SK-N-SH (cell line): ENCODE results near the gene TCOF1. TPM values are rescaled to one million over a fixed set of nuclear protein-coding genes. Genes with fewer than 3 reads are reported as not detected.

Experiments
- CTCF ChIA-PET: fragments of 300-600, 350-600 bp; formaldehyde crosslinking; extraction: SDS; loops from one replicate; lab custom pipeline; 2021; lab: Yijun Ruan, JAX
- POLR2A ChIA-PET: fragments of 350-600 bp; sonication (Branson Sonifier 250); formaldehyde crosslinking; extraction: SDS; loops from one replicate; lab custom pipeline; 2020; ENCODE audit warnings: antibody characterized with exemption, inconsistent platforms; lab: Yijun Ruan, JAX
- DNase-seq: peaks from one replicate; pipeline ENCODE4 v3.0.0; 2012
- H2AFZ ChIP-seq: fragments of 200-600 bp; sonication (generic); 2 replicates; pipeline ENCODE4 v1.8.1; 2016; ENCODE audit warnings: antibody characterized with exemption, mild to moderate bottlenecking, low read depth
- H3F3A ChIP-seq: fragments of 200-600 bp; sonication (generic); replicated peaks from 2 replicates; pipeline ENCODE3; 2016; ENCODE audit warnings: antibody characterized with exemption, mild to moderate bottlenecking; ENCODE audit not compliant: insufficient read depth
- H3K27ac ChIP-seq, 2 experiments: fragments of 200-500 bp in 1 of 2; fragments of 200-600 bp in 1 of 2; sonication (Bioruptor generic) in 1 of 2; sonication (generic), shearing (Covaris generic) in 1 of 2; 2 replicates each; pipeline versions ENCODE4 v1.5.1 to v1.6.1; 2014 to 2016; ENCODE audit warnings: low read depth in 2 of 2, inconsistent platforms in 1 of 2, low read length in 1 of 2, mild to moderate bottlenecking in 1 of 2, mixed read lengths in 1 of 2
- H3K27me3 ChIP-seq: fragments of 200-600 bp; sonication (generic), shearing (Covaris generic); 2 replicates; pipeline ENCODE4 v1.6.1; 2016; ENCODE audit warnings: mixed run types; ENCODE audit not compliant: insufficient read depth
- H3K36me3 ChIP-seq, 2 experiments: fragments of 200-500 bp in 1 of 2; fragments of 200-600 bp in 1 of 2; sonication (Bioruptor generic) in 1 of 2; sonication (generic) in 1 of 2; replicated peaks in 1 of 2; 2 replicates each; pipeline versions ENCODE3 to v1.5.1; 2014 to 2016; ENCODE audit warnings: low read length in 1 of 2, mild to moderate bottlenecking in 1 of 2; ENCODE audit not compliant: insufficient read depth in 2 of 2, control insufficient read depth in 1 of 2
- H3K4me1 ChIP-seq, 2 experiments: fragments of 200-500 bp in 1 of 2; fragments of 200-600 bp in 1 of 2; sonication (Bioruptor generic) in 1 of 2; sonication (generic), shearing (Covaris generic) in 1 of 2; 2 replicates each; pipeline versions ENCODE4 v1.5.1 to v1.6.1; 2014 to 2016; ENCODE audit warnings: low read depth in 1 of 2, low read length in 1 of 2, mixed run types in 1 of 2; ENCODE audit not compliant: insufficient read depth in 2 of 2, control insufficient read depth in 1 of 2
- H3K4me2 ChIP-seq: fragments of 200-600 bp; sonication (generic), shearing (Covaris generic); 2 replicates; pipeline ENCODE4 v1.6.1; 2017; ENCODE audit warnings: mixed run types
- H3K4me3 ChIP-seq, 2 experiments: fragments of 200-500 bp in 1 of 2; fragments of 200-600 bp in 1 of 2; sonication (Bioruptor generic) in 1 of 2; sonication (generic), shearing (Covaris generic) in 1 of 2; 2 replicates each; pipeline versions ENCODE4 v1.5.1 to v1.8.1; 2014 to 2016; ENCODE audit warnings: low read depth in 2 of 2, inconsistent platforms in 1 of 2, low read length in 1 of 2, mild to moderate bottlenecking in 1 of 2, mixed read lengths in 1 of 2, moderate library complexity in 1 of 2
- H3K79me2 ChIP-seq: fragments of 200-600 bp; sonication (generic); 2 replicates; pipeline ENCODE4 v1.8.1; 2017; ENCODE audit warnings: mild to moderate bottlenecking; ENCODE audit not compliant: insufficient read depth
- H3K9ac ChIP-seq: fragments of 200-600 bp; sonication (generic); 2 replicates; pipeline ENCODE4 v1.6.1; 2017; ENCODE audit warnings: mixed run types
- H3K9me2 ChIP-seq: fragments of 200-600 bp; sonication (generic); 2 replicates; pipeline ENCODE4 v1.6.1; 2017; ENCODE audit warnings: mixed run types
- H3K9me3 ChIP-seq: fragments of 200-600 bp; sonication (generic); 2 replicates; pipeline ENCODE4 v1.6.1; 2017; ENCODE audit warnings: mixed run types, mild to moderate bottlenecking, moderate library complexity
- H4K20me1 ChIP-seq: fragments of 200-600 bp; sonication (generic); 2 replicates; pipeline ENCODE4 v1.6.1; 2017; ENCODE audit warnings: mild to moderate bottlenecking, mixed run types; ENCODE audit not compliant: insufficient read depth
- ELF1 ChIP-seq: IDR thresholded peaks from 2 replicates; pipeline ENCODE4 v1.4.0; 2012
- EP300 ChIP-seq, 2 experiments: IDR thresholded peaks; 2 replicates each; pipeline versions ENCODE4 v1.4.0 to v1.6.1; 2012; ENCODE audit warnings: borderline replicate concordance in 1 of 2, low read depth in 1 of 2, low read length in 1 of 2
- EZH2phosphoT487 ChIP-seq: fragments of 200-600 bp; sonication (generic); IDR thresholded peaks from 2 replicates; pipeline ENCODE4 v1.6.1; 2017; ENCODE audit warnings: low read depth, mixed run types, mild to moderate bottlenecking, antibody characterized with exemption, moderate library complexity, borderline replicate concordance
- FOSL2 ChIP-seq: IDR thresholded peaks from 2 replicates; pipeline ENCODE4 v1.4.0; 2012; ENCODE audit warnings: low read depth, mild to moderate bottlenecking, moderate library complexity, borderline replicate concordance
- FOXJ3 ChIP-seq: sonication (generic); formaldehyde crosslinking; IDR thresholded peaks from 2 replicates; pipeline ENCODE4 v1.5.1; 2020; ENCODE audit warnings: mild to moderate bottlenecking, missing genetic modification reagents
- GABPA ChIP-seq: IDR thresholded peaks from 2 replicates; pipeline ENCODE4 v1.4.0; 2012; ENCODE audit warnings: low read depth, mild to moderate bottlenecking
- IRF3 ChIP-seq: fragments of 150-350 bp; IDR thresholded peaks from 2 replicates; pipeline ENCODE4 v1.6.1; 2016; ENCODE audit warnings: mild to moderate bottlenecking, low read depth, low read length
- JUND ChIP-seq: IDR thresholded peaks from 2 replicates; pipeline ENCODE4 v1.4.0; 2012
- MAX ChIP-seq: IDR thresholded peaks from 2 replicates; pipeline ENCODE4 v1.4.0; 2012; ENCODE audit warnings: low read depth
- MXI1 ChIP-seq: IDR thresholded peaks from 2 replicates; pipeline ENCODE4 v1.6.1; 2012; ENCODE audit warnings: mild to moderate bottlenecking, low read depth, low read length, improper control_type of control experiment
- NFIC ChIP-seq: IDR thresholded peaks from 2 replicates; pipeline ENCODE4 v1.4.0; 2012; ENCODE audit warnings: borderline replicate concordance
- NRF1 ChIP-seq: IDR thresholded peaks from 2 replicates; pipeline ENCODE4 v1.6.1; 2012; ENCODE audit warnings: low read depth, mild to moderate bottlenecking, low read length
- PBX3 ChIP-seq: IDR thresholded peaks from 2 replicates; pipeline ENCODE4; 2012
- POLR2AphosphoS5 ChIP-seq: IDR thresholded peaks from 2 replicates; pipeline ENCODE4 v1.6.1; 2012; ENCODE audit warnings: low read depth, low read length
- RAD21 ChIP-seq: IDR thresholded peaks from 2 replicates; pipeline ENCODE4 v1.6.1; 2012; ENCODE audit warnings: mild to moderate bottlenecking, low read length
- RFX5 ChIP-seq: IDR thresholded peaks from 2 replicates; pipeline ENCODE4 v1.6.1; 2012; ENCODE audit warnings: mild to moderate bottlenecking, improper control_type of control experiment, low read length
- SIN3A ChIP-seq: IDR thresholded peaks from 2 replicates; pipeline ENCODE4 v1.6.1; 2012; ENCODE audit warnings: low read depth, mild to moderate bottlenecking, low read length, moderate library complexity, borderline replicate concordance
- TAF1 ChIP-seq: IDR thresholded peaks from 2 replicates; pipeline ENCODE4 v1.6.1; 2012; ENCODE audit warnings: low read depth, mild to moderate bottlenecking, low read length, moderate library complexity, borderline replicate concordance
- TEAD4 ChIP-seq: IDR thresholded peaks from 2 replicates; pipeline ENCODE4 v1.4.0; 2012; ENCODE audit warnings: mild to moderate bottlenecking, borderline replicate concordance; ENCODE audit not compliant: insufficient read depth
- USF1 ChIP-seq: IDR thresholded peaks from 2 replicates; pipeline ENCODE4 v1.4.0; 2012; ENCODE audit warnings: low read depth, borderline replicate concordance
- USF2 ChIP-seq: fragments of 150-350 bp; IDR thresholded peaks from 2 replicates; pipeline ENCODE4 v1.6.1; 2017; ENCODE audit warnings: antibody characterized with exemption, low read length, low read depth, borderline replicate concordance
- WGBS: methylation state at CpG from one replicate; pipeline ENCODE4 v1.1.6; 2017; ENCODE audit warnings: low lambda C conversion rate; 5-methylcytosine and 5-hydroxymethylcytosine counted together
- polyA plus RNA-seq, 3 experiments: library from polyadenylated mRNA; depleted of rRNA; stranded (reverse); fragments of >200 nt; gene quantifications; 2 replicates each; pipeline ENCODE4 v1.2.3, GENCODE V29; 2012

The TCOF1 gene
- polyA plus RNA-seq, 1 of the 3 experiments (the other 2 are of a cell fraction): 33.0 TPM

GRCh38 chr5:150347451-150347850 is 10.0 kb upstream of the TCOF1 start:
- ChIA-PET POLR2A (no interaction called here), CTCF (interaction anchor here (7.1 kb wide), 1 partner anchor 75 kb away, joined by 109 read pairs; no protein-coding TSS in a partner anchor)
- H3K9me3 ChIP-seq: no peaks in the 10 kb centered on the region
- H3K4me3 ChIP-seq: no peak overlapping the region
- H3K4me1 ChIP-seq: peaks cover 0 to 11% of the 10 kb centered on the region in 2 experiments; a peak in 2 of 4 replicates
- no peak for DNase-seq
- TF ChIP-seq PBX3 (no peak), ELF1 (no peak), MAX (no peak), POLR2AphosphoS5 (no peak), SIN3A (no peak), FOXJ3 (CRISPR knock-in tag) (no peak), NRF1 (no peak), USF1 (no peak), IRF3 (no peak), TEAD4 (no peak), JUND (no peak), MXI1 (no peak), NFIC (no peak)
- TF ChIP-seq, all 33 proteins: peak for 0
- Histone ChIP-seq H3K9ac (no peak overlapping the region), H3K79me2 (no peaks in the 10 kb centered on the region), H3K36me3 (no peaks in the 10 kb centered on the region), H2AFZ (no peak overlapping the region), H3F3A (peaks cover 4% of the 10 kb centered on the region), H3K27me3 (no peaks in the 10 kb centered on the region), H3K4me2 (no peak overlapping the region), H3K9me2 (no peaks in the 10 kb centered on the region), H4K20me1 (no peaks in the 10 kb centered on the region), H3K27ac (no peak overlapping the region)
- WGBS: 89% methylated on average over 9 of the region's 9 CpGs

GRCh38 chr5:150349681-150350275 is 7.7 kb upstream of the TCOF1 start:
- H3K4me3 ChIP-seq: no peak overlapping the region
- H3K36me3 ChIP-seq: no peaks in the 10 kb centered on the region
- H3K79me2 ChIP-seq: no peaks in the 10 kb centered on the region
- POLR2A ChIA-PET: no interaction called here
- no peak overlapping the region for H3K27ac ChIP-seq
- H3K9me3 ChIP-seq: no peaks in the 10 kb centered on the region
- no peaks in the 10 kb centered on the region for H3K9me2 ChIP-seq
- no peak for DNase-seq
- H2AFZ ChIP-seq: no peak overlapping the region
- H3K9ac ChIP-seq: no peak overlapping the region
- H3K4me2 ChIP-seq: no peak overlapping the region
- CTCF ChIA-PET: interaction anchor here (0.6 to 7.1 kb wide), 33 partner anchors 10 to 353 kb away, joined by 3 to 109 read pairs (median 4); no protein-coding TSS in a partner anchor
- no peaks in the 10 kb centered on the region for H4K20me1 ChIP-seq
- peaks cover 0 to 14% of the 10 kb centered on the region in 2 experiments; a peak in 2 of 4 replicates for H3K4me1 ChIP-seq
- H3K27me3 ChIP-seq: no peaks in the 10 kb centered on the region
- peaks cover 4% of the 10 kb centered on the region for H3F3A ChIP-seq
- WGBS: 83% methylated on average over 4 of the region's 6 CpGs
- no peak for TF ChIP-seq FOSL2
- no peak for TF ChIP-seq TAF1
- TF ChIP-seq USF2: no peak
- no peak for TF ChIP-seq RFX5
- no peak for TF ChIP-seq GABPA
- no peak for TF ChIP-seq RAD21
- no peak for TF ChIP-seq EP300 (IDR thresholded peaks at IDR 0.05; ENCODE audit: borderline replicate concordance in 1 of 2, low read depth in 1 of 2, low read length in 1 of 2)
- TF ChIP-seq EZH2phosphoT487: no peak
